Neural cell (in vitro differentiated cells): ENCODE results near the gene KSR2. TPM values are rescaled to one million over a fixed set of nuclear protein-coding genes. Genes with fewer than 3 reads are reported as not detected.

ENCODE experiments used
- H2AFZ ChIP-seq: fragments of 200-600, 300-800 bp; sonication (generic), shearing (Covaris generic); 2 replicates; pipeline ENCODE4 v1.6.0; 2014; ENCODE audit warnings: low read depth, mild to moderate bottlenecking, antibody characterized with exemption, low read length, moderate library complexity
- H3F3A ChIP-seq: fragments of 200-600 bp; shearing (Covaris generic); 2 replicates; pipeline ENCODE4 v1.6.1; 2016; ENCODE audit warnings: mild to moderate bottlenecking, moderate library complexity, mixed read lengths, antibody characterized with exemption, low read length; ENCODE audit not compliant: insufficient read depth, poor library complexity, severe bottlenecking
- H3K27ac ChIP-seq: fragments of 200-600, 300-800 bp; sonication (generic), shearing (Covaris generic); 2 replicates; pipeline ENCODE4 v1.5.1; 2014; ENCODE audit warnings: mild to moderate bottlenecking, low read length, moderate library complexity
- H3K27me3 ChIP-seq: fragments of 300-800, 200-600 bp; sonication (generic), shearing (Covaris generic); 2 replicates; pipeline ENCODE4 v1.6.0; 2014; ENCODE audit warnings: mild to moderate bottlenecking, low read depth, low read length, moderate library complexity; ENCODE audit not compliant: insufficient read depth
- H3K36me3 ChIP-seq: fragments of 300-800, 200-600 bp; sonication (generic), shearing (Covaris generic); 2 replicates; pipeline ENCODE4 v1.5.1; 2014; ENCODE audit warnings: mild to moderate bottlenecking, antibody characterized with exemption, low read length, moderate library complexity; ENCODE audit not compliant: insufficient read depth
- H3K4me2 ChIP-seq: fragments of 300-800, 200-600 bp; sonication (generic), shearing (Covaris generic); 2 replicates; pipeline ENCODE4 v1.6.0; 2014; ENCODE audit warnings: mild to moderate bottlenecking, low read length
- H3K4me3 ChIP-seq: fragments of 300-800, 200-600 bp; sonication (generic), shearing (Covaris generic); 2 replicates; pipeline ENCODE4 v1.5.1; 2014; ENCODE audit warnings: mild to moderate bottlenecking, low read length, moderate library complexity
- H3K79me2 ChIP-seq: fragments of 200-600 bp; shearing (Covaris generic); replicated peaks from 2 replicates; pipeline ENCODE4 v1.6.0; 2014; ENCODE audit warnings: mild to moderate bottlenecking, low read length, moderate library complexity; ENCODE audit not compliant: insufficient read depth
- H3K9ac ChIP-seq: fragments of 300-800, 200-600 bp; sonication (generic), shearing (Covaris generic); 2 replicates; pipeline ENCODE4 v1.6.1; 2016; ENCODE audit warnings: mild to moderate bottlenecking, low read length, mixed read lengths
- H3K9me2 ChIP-seq: fragments of 200-600 bp; shearing (Covaris generic); 2 replicates; pipeline ENCODE4 v1.6.1; 2016; ENCODE audit warnings: mild to moderate bottlenecking, low read length, mixed read lengths; ENCODE audit not compliant: insufficient read depth
- H3K9me3 ChIP-seq: fragments of 200-600, 300-800 bp; sonication (generic), shearing (Covaris generic); 2 replicates; pipeline ENCODE4 v1.6.1; 2016; ENCODE audit warnings: mild to moderate bottlenecking, mixed run types, low read length, moderate library complexity, mixed read lengths
- H4K20me1 ChIP-seq: fragments of 200-600 bp; shearing (Covaris generic); 2 replicates; pipeline ENCODE4 v1.6.1; 2016; ENCODE audit warnings: mild to moderate bottlenecking, mixed run types; ENCODE audit not compliant: insufficient read depth
- EP300 ChIP-seq: fragments of 450-650 bp; conservative IDR thresholded peaks from 2 replicates; pipeline ENCODE4 v1.6.1; 2014; ENCODE audit warnings: antibody characterized with exemption, mild to moderate bottlenecking, moderate library complexity; ENCODE audit not compliant: poor library complexity, severe bottlenecking
- EZH2 ChIP-seq: fragments of 200-600, 300-800 bp; shearing (Covaris generic), sonication (generic); IDR thresholded peaks from 2 replicates; pipeline ENCODE4 v1.6.1; 2014; ENCODE audit warnings: antibody characterized with exemption, low read length, borderline replicate concordance, mild to moderate bottlenecking; ENCODE audit not compliant: insufficient read depth, poor library complexity, severe bottlenecking
- MXI1 ChIP-seq: fragments of 450-650 bp; conservative IDR thresholded peaks from 2 replicates; pipeline ENCODE4 v1.6.1; 2014; ENCODE audit warnings: antibody characterized with exemption, mild to moderate bottlenecking; ENCODE audit not compliant: poor library complexity, severe bottlenecking
- POLR2AphosphoS5 ChIP-seq: IDR thresholded peaks from 2 replicates; pipeline ENCODE4 v1.6.1; 2012
- RAD21 ChIP-seq: fragments of 450-650 bp; conservative IDR thresholded peaks from 2 replicates; pipeline ENCODE4 v1.6.1; 2014; ENCODE audit warnings: antibody characterized with exemption, mild to moderate bottlenecking, moderate library complexity
- SMC3 ChIP-seq: fragments of 450-650 bp; conservative IDR thresholded peaks from 2 replicates; pipeline ENCODE4 v1.6.1; 2014; ENCODE audit warnings: antibody characterized with exemption, mild to moderate bottlenecking, moderate library complexity; ENCODE audit not compliant: poor library complexity
- TAF1 ChIP-seq: IDR thresholded peaks from 2 replicates; pipeline ENCODE4 v1.6.1; 2012; ENCODE audit warnings: low read depth
- polyA plus RNA-seq: library from polyadenylated mRNA; depleted of rRNA; stranded (reverse); fragments of >200 nt; gene quantifications from 2 replicates; pipeline ENCODE4 v1.2.3, GENCODE V29; 2014
- TF ChIP-seq, protein P1 (sequence below): fragments of 450-650 bp; IDR thresholded peaks from 2 replicates; pipeline ENCODE4 v1.5.1; 2014; ENCODE audit warnings: antibody characterized with exemption, mild to moderate bottlenecking, moderate library complexity; ENCODE audit not compliant: poor library complexity, severe bottlenecking
- TF ChIP-seq, protein P2 (sequence below): IDR thresholded peaks from 2 replicates; pipeline ENCODE4 v1.6.1; 2012; ENCODE audit warnings: borderline replicate concordance

Gene KSR2
- polyA plus RNA-seq, 1 donor from 2014 or later: 3.0 TPM

DNA sequence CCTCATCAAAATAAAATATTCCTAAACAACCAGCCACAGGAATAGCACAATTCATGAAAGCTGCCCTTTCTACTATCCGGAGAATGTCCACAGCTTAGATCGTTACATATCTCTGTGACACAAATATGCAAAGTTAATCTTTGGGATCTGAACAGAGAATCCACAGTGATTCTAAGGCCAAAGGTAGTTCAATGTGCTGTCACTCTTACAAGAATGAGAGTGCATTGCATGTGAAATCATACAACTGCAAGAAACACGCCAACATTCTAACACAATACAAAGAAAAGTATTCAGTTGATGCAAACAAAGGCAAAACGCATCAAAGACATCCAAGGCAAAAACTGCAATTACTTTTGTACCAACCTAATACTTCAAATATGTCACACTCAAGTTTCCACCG, 60.4 kb downstream of the KSR2 start:
- Histone ChIP-seq H3K27me3 (no peaks in the 10 kb centered on the region), H3K9me3 (no peaks in the 10 kb centered on the region), H3K27ac (no peak overlapping the region), H3K9ac (no peak overlapping the region), H3K36me3 (no peaks in the 10 kb centered on the region), H3K4me2 (no peak overlapping the region), H3K4me3 (no peak overlapping the region), H3K79me2 (no peaks in the 10 kb centered on the region), H4K20me1 (no peaks in the 10 kb centered on the region), H3K9me2 (no peaks in the 10 kb centered on the region), H2AFZ (no peak overlapping the region), H3F3A (no peaks in the 10 kb centered on the region)
- no peak for TF ChIP-seq MXI1
- no peak for TF ChIP-seq EP300
- no peak for TF ChIP-seq EZH2
- no peak for TF ChIP-seq RAD21
- TF ChIP-seq TAF1: no peak
- TF ChIP-seq, protein P1, sequence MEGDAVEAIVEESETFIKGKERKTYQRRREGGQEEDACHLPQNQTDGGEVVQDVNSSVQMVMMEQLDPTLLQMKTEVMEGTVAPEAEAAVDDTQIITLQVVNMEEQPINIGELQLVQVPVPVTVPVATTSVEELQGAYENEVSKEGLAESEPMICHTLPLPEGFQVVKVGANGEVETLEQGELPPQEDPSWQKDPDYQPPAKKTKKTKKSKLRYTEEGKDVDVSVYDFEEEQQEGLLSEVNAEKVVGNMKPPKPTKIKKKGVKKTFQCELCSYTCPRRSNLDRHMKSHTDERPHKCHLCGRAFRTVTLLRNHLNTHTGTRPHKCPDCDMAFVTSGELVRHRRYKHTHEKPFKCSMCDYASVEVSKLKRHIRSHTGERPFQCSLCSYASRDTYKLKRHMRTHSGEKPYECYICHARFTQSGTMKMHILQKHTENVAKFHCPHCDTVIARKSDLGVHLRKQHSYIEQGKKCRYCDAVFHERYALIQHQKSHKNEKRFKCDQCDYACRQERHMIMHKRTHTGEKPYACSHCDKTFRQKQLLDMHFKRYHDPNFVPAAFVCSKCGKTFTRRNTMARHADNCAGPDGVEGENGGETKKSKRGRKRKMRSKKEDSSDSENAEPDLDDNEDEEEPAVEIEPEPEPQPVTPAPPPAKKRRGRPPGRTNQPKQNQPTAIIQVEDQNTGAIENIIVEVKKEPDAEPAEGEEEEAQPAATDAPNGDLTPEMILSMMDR: no peak
- no peak for TF ChIP-seq POLR2AphosphoS5
- TF ChIP-seq, protein P2, sequence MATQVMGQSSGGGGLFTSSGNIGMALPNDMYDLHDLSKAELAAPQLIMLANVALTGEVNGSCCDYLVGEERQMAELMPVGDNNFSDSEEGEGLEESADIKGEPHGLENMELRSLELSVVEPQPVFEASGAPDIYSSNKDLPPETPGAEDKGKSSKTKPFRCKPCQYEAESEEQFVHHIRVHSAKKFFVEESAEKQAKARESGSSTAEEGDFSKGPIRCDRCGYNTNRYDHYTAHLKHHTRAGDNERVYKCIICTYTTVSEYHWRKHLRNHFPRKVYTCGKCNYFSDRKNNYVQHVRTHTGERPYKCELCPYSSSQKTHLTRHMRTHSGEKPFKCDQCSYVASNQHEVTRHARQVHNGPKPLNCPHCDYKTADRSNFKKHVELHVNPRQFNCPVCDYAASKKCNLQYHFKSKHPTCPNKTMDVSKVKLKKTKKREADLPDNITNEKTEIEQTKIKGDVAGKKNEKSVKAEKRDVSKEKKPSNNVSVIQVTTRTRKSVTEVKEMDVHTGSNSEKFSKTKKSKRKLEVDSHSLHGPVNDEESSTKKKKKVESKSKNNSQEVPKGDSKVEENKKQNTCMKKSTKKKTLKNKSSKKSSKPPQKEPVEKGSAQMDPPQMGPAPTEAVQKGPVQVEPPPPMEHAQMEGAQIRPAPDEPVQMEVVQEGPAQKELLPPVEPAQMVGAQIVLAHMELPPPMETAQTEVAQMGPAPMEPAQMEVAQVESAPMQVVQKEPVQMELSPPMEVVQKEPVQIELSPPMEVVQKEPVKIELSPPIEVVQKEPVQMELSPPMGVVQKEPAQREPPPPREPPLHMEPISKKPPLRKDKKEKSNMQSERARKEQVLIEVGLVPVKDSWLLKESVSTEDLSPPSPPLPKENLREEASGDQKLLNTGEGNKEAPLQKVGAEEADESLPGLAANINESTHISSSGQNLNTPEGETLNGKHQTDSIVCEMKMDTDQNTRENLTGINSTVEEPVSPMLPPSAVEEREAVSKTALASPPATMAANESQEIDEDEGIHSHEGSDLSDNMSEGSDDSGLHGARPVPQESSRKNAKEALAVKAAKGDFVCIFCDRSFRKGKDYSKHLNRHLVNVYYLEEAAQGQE: no peak
- no peak for TF ChIP-seq SMC3

DNA sequence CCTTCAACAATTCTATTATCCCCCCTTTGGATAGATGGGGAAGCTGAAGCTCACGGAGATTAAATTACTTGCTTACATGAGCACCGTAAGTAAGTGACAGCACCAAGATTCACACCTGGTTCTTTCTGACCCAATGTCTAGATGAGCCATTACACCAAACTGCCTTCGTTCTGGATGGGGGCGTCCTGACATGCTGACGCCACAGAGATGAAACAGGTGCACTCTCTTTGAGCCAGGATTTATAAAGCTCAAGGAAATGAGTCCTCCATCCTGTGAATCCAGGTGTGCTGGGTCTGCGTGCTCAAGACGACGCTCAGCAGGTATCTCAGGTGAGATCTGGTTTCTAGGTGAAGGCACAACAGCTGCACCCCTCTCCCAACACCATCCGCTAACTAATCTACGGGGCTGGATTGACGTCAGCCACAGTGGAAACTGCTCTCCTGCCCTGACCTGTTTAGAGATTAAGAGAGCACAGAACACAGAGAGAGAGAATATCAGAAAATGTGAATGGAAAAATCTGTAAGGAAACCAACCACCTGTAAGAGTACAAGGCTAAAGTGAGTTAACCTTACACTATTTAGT, 61.6 kb downstream of the KSR2 start:
- Histone ChIP-seq H3K4me2 (no peak overlapping the region), H3K4me3 (no peak overlapping the region), H3F3A (no peaks in the 10 kb centered on the region), H3K27me3 (no peaks in the 10 kb centered on the region), H3K9me3 (no peaks in the 10 kb centered on the region), H4K20me1 (no peaks in the 10 kb centered on the region), H3K9me2 (no peaks in the 10 kb centered on the region), H2AFZ (no peak overlapping the region), H3K36me3 (no peaks in the 10 kb centered on the region), H3K9ac (no peak overlapping the region), H3K27ac (no peak overlapping the region), H3K79me2 (no peaks in the 10 kb centered on the region)
- no peak for TF ChIP-seq SMC3
- TF ChIP-seq, protein P1: no peak
- TF ChIP-seq POLR2AphosphoS5: no peak
- no peak for TF ChIP-seq EZH2
- TF ChIP-seq MXI1: no peak
- TF ChIP-seq, protein P2: no peak
- no peak for TF ChIP-seq EP300
- TF ChIP-seq TAF1: no peak
- TF ChIP-seq RAD21: no peak
